ENCODE measurements around the gene SPAG17.

GRCh38 chr1:118101999-118102398 is 83.0 kb downstream of the SPAG17 start:
- no peak for TF ChIP-seq FOXA1 (IDR thresholded peaks at IDR 0.05)
- no peak for TF ChIP-seq TARDBP (IDR thresholded peaks at IDR 0.05)
- TF ChIP-seq SUZ12 (IDR thresholded peaks at IDR 0.05): no peak
- no peak for TF ChIP-seq CTBP1 (IDR thresholded peaks at IDR 0.05; ENCODE audit: borderline replicate concordance)
- TF ChIP-seq BHLHE40 (IDR thresholded peaks at IDR 0.05; ENCODE audit: borderline replicate concordance): no peak
- TF ChIP-seq NFRKB (IDR thresholded peaks at IDR 0.05): no peak
- TF ChIP-seq LEF1 (IDR thresholded peaks at IDR 0.05; ENCODE audit: borderline replicate concordance): no peak
- TF ChIP-seq ZNF384 (IDR thresholded peaks at IDR 0.05): no peak
- no peak for TF ChIP-seq FOXK2 (IDR thresholded peaks at IDR 0.05)
- TF ChIP-seq ARNT (IDR thresholded peaks at IDR 0.05): no peak
- TF ChIP-seq ELF4 (IDR thresholded peaks at IDR 0.05): no peak
- TF ChIP-seq SP1 (IDR thresholded peaks at IDR 0.05): no peak
